ENCODE results near the gene CELF6. TPM values are rescaled to one million over a fixed set of nuclear protein-coding genes. Genes with fewer than 3 reads are reported as not detected.
"Not testable (repeated sequence)": the region's sequence is repeated elsewhere in the genome, so short reads cannot be mapped to it uniquely, and the experiment has no call there.

Gene CELF6
- total RNA-seq, 1 donor = 0.54 TPM

DNA sequence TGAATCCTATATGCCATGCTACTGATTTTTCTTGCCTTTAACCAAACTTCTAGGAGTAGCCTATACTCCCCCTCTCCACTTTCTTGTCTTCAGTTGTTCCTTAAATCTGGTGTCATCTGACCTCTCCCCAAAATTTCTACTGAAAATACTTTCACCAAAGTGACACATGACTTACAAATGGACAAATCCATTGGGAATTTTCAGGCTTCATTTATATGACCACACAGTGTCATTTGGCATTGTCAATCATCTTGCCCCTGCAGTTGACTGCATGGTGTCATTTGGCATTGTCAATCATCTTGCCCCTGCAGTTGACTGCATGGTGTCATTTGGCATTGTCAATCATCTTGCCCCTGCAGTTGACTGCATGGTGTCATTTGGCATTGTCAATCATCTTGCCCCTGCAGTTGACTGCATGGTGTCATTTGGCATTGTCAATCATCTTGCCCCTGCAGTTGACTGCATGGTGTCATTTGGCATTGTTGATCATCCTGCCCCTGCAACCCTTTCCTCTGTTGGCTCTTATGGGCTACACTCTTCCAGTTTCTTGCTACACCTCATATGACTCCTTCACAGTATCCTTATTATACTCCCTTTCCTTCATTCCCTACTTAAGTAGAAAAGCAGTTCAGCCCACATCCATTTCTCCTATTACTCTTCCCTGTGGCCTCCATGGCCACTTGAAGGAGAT, 44.2 kb downstream of the CELF6 start:
- DNase-seq (ENCODE audit: low read depth in 2 of 3, low spot score in 2 of 3) = not testable (repeated sequence)

DNA sequence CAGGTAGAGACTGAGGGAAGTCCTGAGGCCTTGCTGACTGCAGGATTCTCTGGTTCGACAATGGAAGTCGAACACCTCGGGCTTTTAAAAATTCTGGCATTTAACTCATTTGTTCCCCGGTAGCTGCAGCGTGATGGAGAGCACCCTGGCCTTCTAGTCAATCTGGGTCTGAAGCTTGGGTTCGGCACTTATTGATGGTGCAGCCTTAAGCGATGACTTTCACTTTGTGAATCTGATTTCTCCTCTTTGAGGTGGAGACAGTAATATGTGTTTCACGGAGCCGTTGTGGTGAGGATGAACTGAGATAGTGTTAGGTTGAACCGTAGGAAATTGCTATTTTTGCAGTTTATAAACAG, 47.0 kb downstream of the CELF6 start:
- no peak for DNase-seq (ENCODE audit: low read depth in 2 of 3, low spot score in 2 of 3)

DNA sequence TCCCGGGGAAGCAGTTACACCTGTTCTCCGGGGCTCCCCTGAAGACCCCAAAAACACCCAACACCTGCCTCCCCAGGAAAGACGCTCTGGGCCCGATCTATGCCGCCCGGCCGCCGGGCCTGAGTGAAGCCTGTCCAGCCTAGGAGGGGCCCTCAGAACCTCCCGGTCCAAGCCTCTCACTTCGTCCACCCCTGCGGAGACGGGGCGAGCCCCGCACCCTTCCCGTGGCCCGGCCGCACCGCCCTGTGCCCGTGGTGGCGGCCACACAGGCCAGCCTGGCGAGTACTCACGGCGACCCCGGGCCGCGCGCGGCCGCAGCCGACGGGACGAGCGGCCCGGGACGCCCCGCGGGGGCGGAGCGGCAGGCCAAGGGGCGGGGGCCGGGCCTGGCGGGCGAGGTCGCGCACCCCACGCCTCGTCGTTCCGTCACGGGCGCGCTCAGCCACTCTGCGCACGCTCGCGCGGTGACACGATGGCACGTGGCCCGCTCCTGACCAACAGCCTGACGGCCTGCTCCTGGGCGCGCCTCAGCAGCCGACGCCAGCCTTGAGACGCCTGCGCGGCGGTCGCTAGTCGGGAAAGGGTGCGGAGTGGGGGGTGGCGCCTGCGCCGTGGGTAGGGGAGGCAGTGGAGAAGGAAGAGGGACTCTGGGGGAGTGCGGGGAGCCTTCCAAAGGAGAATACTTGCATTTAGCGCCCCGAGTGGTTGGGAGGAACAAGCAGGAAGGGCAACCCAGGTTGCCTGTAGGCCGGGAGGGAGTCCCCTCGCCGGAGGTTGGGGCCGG, 47.6 kb downstream of the CELF6 start, which contains the start of gene PARP6:
PARP6 (minus strand) TSS at position 342 of the 784 bp plus-strand sequence. CDS start 5,077 bp downstream, outside the sequence.
- DNase-seq (ENCODE audit: low read depth in 2 of 3, low spot score in 2 of 3) = peak; percentile 96 to 99 (median 99)

DNA sequence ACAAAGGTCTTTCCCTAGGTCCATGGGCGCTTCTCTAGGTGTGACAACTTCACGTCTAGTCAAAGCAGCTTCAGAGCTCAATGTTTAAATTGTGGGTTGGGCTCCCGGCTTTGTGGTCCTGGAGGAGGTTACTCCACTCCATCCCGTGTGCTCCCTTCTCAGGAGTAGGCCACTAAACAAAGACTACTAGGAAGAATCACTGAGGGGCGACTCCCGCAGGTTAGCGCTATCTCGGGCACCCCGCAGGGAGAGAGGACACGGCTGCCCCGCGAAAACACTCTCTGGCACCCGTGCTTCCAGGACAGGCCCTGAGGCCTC, 48.1 kb downstream of the CELF6 start:
- DNase-seq (ENCODE audit: low read depth in 2 of 3, low spot score in 2 of 3) = peak; percentile 3 to 9 (median 6)

DNA sequence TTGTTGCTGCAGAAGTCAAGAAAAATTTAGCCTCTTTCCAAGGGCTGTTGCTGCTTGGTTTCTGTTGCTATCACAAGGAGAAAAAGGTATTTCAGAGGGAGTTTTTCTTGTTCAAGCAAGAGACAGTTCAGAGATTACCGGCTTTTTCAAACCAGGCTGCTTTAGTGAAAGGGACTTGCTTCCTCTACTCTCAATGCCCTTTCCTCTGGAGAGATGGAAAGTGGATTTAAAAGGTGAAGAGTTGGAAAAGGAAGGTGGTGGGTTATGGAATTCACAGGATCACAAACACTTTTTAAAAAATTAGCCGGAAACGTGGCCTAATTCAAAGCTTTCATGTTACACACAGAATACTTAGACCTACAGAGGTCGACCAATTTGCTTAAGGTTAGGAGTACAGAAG, 48.7 kb downstream of the CELF6 start:
- DNase-seq (ENCODE audit: low read depth in 2 of 3, low spot score in 2 of 3) = no peak

DNA sequence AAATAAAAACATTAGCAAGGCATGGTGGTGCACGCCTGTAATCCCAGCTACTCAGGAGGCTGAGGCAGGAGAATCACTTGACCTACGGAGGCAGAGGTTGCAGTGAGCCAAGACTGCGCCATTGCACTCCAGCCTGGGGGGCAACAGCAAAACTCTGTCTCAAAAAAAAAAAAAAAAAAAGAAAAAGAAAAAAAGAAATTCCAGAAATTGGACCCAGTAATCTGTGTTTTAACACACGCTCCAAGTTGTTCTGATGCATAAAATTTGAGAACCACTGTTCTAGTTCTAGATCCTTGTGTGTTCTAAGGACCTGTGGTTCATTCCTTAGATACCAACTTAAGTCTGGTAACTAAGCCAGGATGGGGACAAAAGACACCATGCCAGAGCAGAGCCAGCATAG, 50.2 kb downstream of the CELF6 start:
- no peak for DNase-seq (ENCODE audit: low read depth in 2 of 3, low spot score in 2 of 3)

DNA sequence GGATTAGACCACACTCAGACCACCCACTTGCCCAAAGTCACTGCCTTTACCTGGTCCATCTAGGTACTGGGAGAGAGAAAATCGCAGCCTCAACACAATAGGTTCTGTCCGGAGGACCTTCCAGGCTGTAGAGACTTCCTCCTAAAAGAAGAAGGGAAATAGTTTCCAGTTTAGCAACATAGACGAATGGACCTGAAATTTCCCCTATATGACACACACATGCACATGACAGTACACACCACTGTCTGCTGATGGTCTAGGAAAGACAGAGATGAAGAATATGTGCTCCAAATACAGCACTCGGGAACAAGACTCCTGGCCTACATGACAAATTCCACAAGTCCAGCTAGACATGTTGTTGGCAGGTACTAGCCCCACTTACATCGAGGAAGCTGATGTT, 54.9 kb downstream of the CELF6 start:
- DNase-seq (ENCODE audit: low read depth in 2 of 3, low spot score in 2 of 3) = no peak

DNA sequence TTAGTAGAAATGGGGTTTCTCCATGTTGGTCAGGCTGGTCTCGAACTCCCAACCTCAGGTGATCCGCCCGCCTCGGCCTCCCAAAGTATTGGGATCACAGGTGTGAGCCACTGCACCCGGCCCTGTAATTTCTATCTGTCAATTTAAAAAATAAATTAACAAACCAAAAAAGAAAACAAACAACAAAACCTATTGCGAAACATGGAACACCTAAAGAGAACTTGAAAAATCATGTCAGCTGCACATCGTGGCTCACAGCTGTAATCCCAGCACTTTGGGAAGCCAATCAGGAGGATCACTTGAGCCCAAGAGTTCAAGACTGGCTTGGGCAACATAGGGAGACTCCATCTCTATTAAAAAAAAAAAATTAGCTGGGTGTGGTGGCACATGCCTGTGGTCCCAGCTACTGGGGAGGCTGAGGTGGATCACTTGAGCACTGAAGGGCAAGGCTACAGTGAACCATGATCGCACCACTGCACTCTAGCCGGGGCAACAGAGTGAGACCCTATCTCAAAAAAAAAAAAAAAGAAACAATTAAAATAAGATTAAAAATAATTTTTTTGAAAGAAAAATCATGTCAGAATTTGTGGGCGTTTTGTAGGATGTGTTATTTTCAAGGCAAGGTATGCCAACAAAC, 67.2 kb downstream of the CELF6 start:
- DNase-seq (ENCODE audit: low read depth in 2 of 3, low spot score in 2 of 3) = no peak

DNA sequence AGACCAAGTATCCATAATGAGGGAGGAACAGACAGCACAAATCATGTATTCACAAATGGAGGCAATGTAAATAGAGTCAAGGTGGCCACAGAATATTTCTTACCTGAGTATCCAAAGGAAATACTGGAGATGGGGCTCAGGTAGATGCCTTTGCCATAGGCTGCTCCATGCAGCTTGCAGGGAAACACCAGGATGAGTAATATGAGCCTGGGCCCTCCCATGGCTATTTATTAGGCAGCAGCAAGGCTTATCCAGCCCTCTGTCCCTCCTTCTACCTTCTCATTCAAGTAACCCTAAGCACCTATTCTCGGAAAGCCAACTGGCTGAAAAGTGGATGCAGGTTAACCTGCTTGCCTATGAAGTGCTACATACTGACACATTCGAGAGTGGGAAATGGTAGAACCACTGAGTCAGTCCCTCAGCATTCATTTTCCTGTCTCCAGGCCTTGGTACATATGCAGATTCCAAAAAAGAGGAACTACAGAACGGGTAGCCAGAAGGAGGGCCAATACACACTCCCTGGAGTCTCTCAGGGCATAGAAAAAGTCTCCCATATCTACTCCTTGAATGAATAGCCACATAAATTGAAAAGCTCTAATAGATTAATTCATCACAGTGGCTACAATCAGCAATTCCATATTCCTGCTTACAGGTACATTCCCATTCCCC, 70.7 kb downstream of the CELF6 start:
- DNase-seq (ENCODE audit: low read depth in 2 of 3, low spot score in 2 of 3) = no peak

DNA sequence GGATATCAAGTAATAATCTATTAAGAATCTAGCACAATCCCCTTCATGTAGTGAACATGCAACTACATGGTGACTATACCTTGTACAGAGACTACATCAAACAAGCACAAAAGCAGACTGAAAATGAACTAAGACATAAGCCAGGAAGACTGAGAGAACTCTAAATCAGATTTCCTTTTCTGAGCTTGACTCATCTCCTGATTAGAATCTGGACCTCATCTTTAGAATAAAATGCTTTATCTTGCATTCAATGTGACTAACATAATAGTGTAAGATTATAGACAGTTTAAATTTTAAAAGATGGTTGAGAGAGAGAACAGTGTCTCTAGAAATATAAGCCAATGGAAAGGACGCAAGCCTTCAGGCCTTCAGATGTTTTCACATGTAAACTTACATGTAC, 71.4 kb downstream of the CELF6 start:
- DNase-seq (ENCODE audit: low read depth in 2 of 3, low spot score in 2 of 3) = no peak

DNA sequence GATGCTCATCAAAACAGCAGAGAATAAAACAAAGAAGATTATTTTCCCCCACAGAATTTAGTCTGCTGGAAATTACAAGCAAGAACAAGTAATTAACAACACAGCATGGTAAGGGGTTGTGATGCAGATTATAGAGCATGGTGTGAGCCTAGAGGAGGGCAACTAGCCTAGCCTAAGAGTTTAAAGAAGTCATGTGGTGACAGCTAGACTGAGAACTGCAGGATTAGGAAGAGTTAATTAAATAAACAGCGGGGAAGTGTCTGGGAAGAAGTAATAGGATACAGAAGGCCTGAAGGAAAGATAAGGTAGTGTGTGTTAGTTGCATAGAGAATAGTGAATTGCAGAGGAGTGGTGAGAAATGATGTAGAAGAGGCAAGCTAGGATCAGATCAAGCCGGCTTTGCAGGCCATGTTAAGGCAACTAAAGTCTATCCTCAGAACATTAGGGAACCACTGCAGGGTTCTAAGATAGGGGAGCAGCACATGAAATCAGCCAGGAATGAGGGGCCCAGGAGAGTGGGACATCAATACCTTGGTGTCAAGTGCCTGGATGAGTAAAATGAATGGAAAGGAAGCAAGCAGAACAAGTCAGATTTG, 77.1 kb downstream of the CELF6 start:
- no peak for DNase-seq (ENCODE audit: low read depth in 2 of 3, low spot score in 2 of 3)

DNA sequence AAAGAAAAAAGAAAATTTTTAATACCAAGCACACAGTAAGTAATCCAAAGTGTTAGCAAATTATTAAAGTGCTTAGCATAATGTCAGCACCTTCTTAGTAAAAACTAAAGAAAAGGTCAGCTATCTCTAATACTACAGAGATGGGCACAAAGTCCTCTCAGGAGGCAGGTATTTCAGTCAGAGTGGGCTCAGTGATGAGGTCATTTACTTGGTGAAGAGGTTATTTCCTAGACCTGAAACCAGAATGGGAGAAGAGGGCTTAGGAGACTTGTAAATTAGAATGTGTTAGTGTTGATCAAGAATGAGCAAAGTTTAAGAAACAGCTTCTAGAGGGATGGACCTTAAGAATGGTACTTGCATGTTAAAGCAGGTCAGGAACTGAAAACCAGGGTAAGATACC, 80.3 kb downstream of the CELF6 start:
- no peak for DNase-seq (ENCODE audit: low read depth in 2 of 3, low spot score in 2 of 3)

DNA sequence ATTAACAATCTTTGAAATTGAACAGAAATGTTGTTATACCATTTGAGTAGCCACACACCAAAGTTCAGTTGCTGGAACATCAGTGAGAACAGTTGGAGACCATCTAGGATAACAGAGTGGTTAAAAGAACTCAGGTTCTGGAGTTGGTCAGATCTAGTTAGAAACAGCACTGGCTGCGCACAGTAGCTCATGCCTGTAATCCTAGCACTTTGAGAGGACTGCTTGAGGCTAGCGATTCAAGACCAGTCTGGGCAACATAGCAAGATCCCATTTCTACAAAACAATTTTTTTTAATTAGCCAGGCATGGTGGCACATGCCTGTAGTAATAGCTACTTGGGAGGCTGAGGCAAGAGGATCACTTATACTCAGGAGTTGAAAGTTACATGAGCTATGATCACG, 81.4 kb downstream of the CELF6 start:
- no peak for DNase-seq (ENCODE audit: low read depth in 2 of 3, low spot score in 2 of 3)

DNA sequence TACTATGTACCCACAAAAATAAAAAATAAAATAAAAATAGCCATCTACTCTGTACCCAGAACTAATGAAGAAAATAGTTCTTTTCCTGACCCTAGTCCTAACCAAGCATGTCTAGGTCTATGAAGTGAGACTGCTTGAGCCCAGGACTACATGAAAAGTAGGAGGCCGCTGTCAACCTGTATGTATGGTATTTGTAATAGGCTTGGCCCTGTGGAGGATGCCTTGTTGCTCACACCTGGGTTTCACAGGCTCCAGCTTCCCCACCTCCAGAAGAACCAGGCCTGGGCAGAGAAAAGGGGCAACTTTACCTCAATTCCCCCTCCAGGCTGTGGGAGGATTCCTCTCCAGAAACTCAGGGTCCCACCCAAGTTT, 82.1 kb downstream of the CELF6 start:
- DNase-seq (ENCODE audit: low read depth in 2 of 3, low spot score in 2 of 3) = no peak

DNA sequence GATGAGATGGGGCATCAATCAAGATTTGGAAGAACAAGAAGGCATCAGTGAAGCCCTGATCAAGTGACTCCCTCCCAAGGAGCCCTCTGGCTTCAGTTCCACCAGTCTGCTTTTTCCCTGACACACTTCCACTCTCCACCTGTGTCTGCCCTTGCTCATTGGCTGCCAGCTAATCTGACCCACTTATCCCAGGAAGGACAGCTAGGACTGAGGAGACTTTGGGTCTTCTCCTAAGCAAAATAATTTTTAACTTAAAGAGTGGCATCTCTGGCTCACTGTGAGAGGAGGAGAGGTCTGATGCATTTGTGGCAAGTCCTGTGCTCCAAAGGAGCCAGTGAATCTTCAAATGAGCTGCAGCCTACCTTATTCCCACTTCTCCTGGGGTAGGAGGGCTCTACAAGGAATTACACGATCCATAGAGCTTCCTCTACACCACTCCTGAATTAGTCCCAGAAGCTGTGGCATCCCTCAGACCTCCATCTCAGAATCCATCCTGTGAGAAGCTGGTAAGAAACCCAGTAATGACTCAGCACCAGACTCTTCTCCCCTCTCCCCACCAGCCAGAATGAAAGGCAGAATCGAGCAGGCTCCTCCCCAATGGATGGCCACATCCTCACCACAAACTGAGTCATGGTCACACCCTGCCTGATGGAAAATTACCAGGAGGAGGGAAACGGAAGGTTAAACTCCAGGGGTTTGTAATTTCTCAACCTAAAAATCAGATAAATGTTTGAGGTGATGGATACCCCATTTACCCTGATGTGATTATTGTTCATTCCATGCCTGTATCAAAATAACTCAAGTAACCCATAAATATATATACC, 82.7 kb downstream of the CELF6 start:
- DNase-seq (ENCODE audit: low read depth in 2 of 3, low spot score in 2 of 3) = peak in 2 of 3 donors; percentile 89 to 90

DNA sequence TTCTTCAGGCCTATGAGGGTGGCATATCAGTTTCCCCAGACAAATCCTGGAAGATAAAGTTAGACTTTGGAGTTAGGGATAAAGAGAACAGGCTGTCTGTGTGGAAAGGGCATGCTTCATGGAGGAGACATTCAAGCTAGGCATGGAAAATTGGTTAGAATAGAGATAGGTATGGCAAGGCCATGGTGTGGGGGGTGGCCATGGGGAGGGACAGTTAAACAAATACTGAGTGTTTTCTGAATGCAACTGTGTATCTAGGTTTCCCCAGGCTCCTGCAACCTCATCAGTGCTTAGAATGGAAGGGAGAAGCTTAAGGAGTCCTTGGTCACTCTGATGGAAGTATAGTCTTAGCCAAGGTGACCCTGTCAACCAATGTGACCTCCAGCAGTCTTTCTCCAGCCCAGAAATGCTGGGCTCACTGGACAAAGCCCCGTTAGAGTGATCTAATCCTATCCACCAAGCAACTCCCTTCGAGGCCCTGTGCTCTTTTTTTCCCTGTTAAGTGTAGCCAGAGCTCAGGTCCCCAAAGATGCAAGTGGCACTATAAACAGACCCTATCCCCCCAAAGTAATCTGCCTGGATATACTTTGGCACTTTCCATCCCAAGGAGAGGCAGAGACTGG, 83.5 kb downstream of the CELF6 start:
- no peak for DNase-seq (ENCODE audit: low read depth in 2 of 3, low spot score in 2 of 3)

DNA sequence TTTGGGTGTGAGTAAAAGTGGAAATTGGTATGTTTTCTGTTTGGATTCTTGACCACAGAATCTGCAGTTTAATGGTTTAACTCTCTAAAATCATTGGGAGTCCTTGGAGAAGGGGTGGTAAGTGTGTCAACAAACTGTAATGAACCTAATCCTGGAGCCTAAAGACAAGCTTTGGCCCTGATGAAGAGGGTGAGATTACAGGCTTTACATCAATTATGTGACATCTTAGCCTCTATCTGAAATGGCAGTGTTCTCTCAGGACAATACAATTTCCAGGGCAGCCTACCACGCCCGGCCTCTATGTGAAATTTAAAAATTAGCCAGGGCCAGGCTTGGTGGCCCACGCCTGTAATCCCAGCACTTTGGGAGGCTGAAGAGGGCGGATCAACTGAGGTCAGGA, 84.7 kb downstream of the CELF6 start:
- DNase-seq (ENCODE audit: low read depth in 2 of 3, low spot score in 2 of 3) = no peak

Data from hematopoietic multipotent progenitor cell (in vitro differentiated cells).